HFFc6 (cell line): ENCODE results near the gene JOSD1. TPM values are rescaled to one million over a fixed set of nuclear protein-coding genes. Genes with fewer than 3 reads are reported as not detected.

Source experiments
- DNase-seq: peaks from one replicate; pipeline ENCODE4 v3.0.0-alpha.2; 2018
- H3K27ac Mint-ChIP-seq: 2 replicates; pipeline ENCODE4 v1.8.0; 2020; ENCODE audit warnings: mild to moderate bottlenecking, mixed read lengths
- H3K27me3 Mint-ChIP-seq: 2 replicates; pipeline ENCODE4 v1.8.0; 2021; ENCODE audit warnings: mild to moderate bottlenecking, moderate library complexity, mixed read lengths; ENCODE audit not compliant: insufficient read depth
- H3K36me3 Mint-ChIP-seq: 2 replicates; pipeline ENCODE4 v1.8.0; 2021; ENCODE audit warnings: low read depth, mixed read lengths
- H3K4me1 Mint-ChIP-seq: 2 replicates; pipeline ENCODE4 v1.8.0; 2020; ENCODE audit warnings: low read depth, mixed read lengths
- H3K4me3 Mint-ChIP-seq: 2 replicates; pipeline ENCODE4 v1.8.0; 2020; ENCODE audit warnings: mild to moderate bottlenecking, moderate library complexity, mixed read lengths
- H3K9me3 Mint-ChIP-seq: 2 replicates; pipeline ENCODE4 v1.8.0; 2020; ENCODE audit warnings: mild to moderate bottlenecking, mixed read lengths
- CTCF ChIP-seq: fragments of 200-600 bp; sonication (generic); IDR thresholded peaks from 2 replicates; pipeline ENCODE4 v1.5.0; 2021; ENCODE audit warnings: antibody characterized with exemption, mild to moderate bottlenecking
- total RNA-seq, 6 experiments: library from RNA; stranded (reverse); fragmentation: NEBNext Ultra II Directional; extraction: Animal tissue kit (Norgen Biotek cat#: 25700); gene quantifications; 2 replicates in 1 of 6; 3 replicates in 5 of 6; pipeline ENCODE4 v1.2.3, GENCODE V29; 2021

The JOSD1 gene
- total RNA-seq, 6 experiments from 2014 or later: 37.8 to 44.6 (median 41.0) TPM

- Mint-ChIP-seq H3K9me3 (no peaks in the 10 kb centered on the region), H3K27ac (no peak overlapping the region), H3K27me3 (no peaks in the 10 kb centered on the region; the same call in 1 of the 2 replicates), H3K4me3 (no peak overlapping the region), H3K36me3 (peaks cover 50% of the 10 kb centered on the region), H3K4me1 (peaks cover 43% of the 10 kb centered on the region)
- DNase-seq: no peak
- no peak for TF ChIP-seq CTCF
These were observed 6.7 kb downstream of the JOSD1 start for GRCh38 chr22:38694049-38694448.

GRCh38 chr22:38689651-38690050 is 11.1 kb downstream of the JOSD1 start:
- DNase-seq: no peak
- no peak for TF ChIP-seq CTCF

GRCh38 chr22:38685761-38686160 is 15.0 kb downstream of the JOSD1 start:
- peaks cover 1% of the 10 kb centered on the region; the same call in 1 of the 2 replicates for H3K27me3 Mint-ChIP-seq
- no peak overlapping the region for H3K4me3 Mint-ChIP-seq
- no peak overlapping the region for H3K27ac Mint-ChIP-seq
- H3K9me3 Mint-ChIP-seq: no peaks in the 10 kb centered on the region
- peaks cover 37% of the 10 kb centered on the region for H3K36me3 Mint-ChIP-seq
- TF ChIP-seq CTCF: no peak
- no peak for DNase-seq
- H3K4me1 Mint-ChIP-seq: peaks cover 22% of the 10 kb centered on the region

More at GRCh38 chr22:38689651-38690050, 11.1 kb downstream of the JOSD1 start:
- Mint-ChIP-seq H3K9me3 (no peaks in the 10 kb centered on the region), H3K4me1 (peaks cover 6% of the 10 kb centered on the region), H3K36me3 (peaks cover 36% of the 10 kb centered on the region), H3K27ac (no peak overlapping the region), H3K4me3 (no peak overlapping the region), H3K27me3 (no peaks in the 10 kb centered on the region; the same call in 1 of the 2 replicates)

- Mint-ChIP-seq H3K4me1 (peaks cover 22% of the 10 kb centered on the region), H3K9me3 (no peaks in the 10 kb centered on the region), H3K36me3 (peaks cover 37% of the 10 kb centered on the region), H3K27me3 (peaks cover 1% of the 10 kb centered on the region; the same call in 1 of the 2 replicates), H3K4me3 (no peak overlapping the region), H3K27ac (no peak overlapping the region)
- no peak for DNase-seq
- no peak for TF ChIP-seq CTCF
These were observed 15.8 kb downstream of the JOSD1 start for GRCh38 chr22:38684895-38685294.

- no peaks in the 10 kb centered on the region for H3K9me3 Mint-ChIP-seq
- DNase-seq: peak; percentile 77
- H3K27me3 Mint-ChIP-seq: peaks cover 4% of the 10 kb centered on the region
- peaks cover 22% of the 10 kb centered on the region for H3K4me1 Mint-ChIP-seq
- peaks cover 25% of the 10 kb centered on the region for H3K36me3 Mint-ChIP-seq
- peak within 1 kb of the TSS; percentile 100 for H3K4me3 Mint-ChIP-seq
- TF ChIP-seq CTCF: peak; percentile 71
- peak within 1 kb of the TSS; percentile 92 for H3K27ac Mint-ChIP-seq
These were observed 19.0 kb downstream of the JOSD1 start, which contains the start of gene TOMM22 for GRCh38 chr22:38681582-38682335. TOMM22 (plus strand) TSS chr22:38681957; CDS start chr22:38681979, 22 bp downstream.
